Measurements from ENCODE around the gene PIK3C2B.

- TF ChIP-seq CTCF (IDR thresholded peaks at IDR 0.05; ENCODE audit: low read length), result no peak
- TF ChIP-seq EZH2 (optimal IDR thresholded peaks at IDR 0.05; ENCODE audit: low read depth, low read length), result no peak
Observed at GRCh38 chr1:204469304-204469703, 25.3 kb downstream of the PIK3C2B start.
